Stimulated activated CD4-positive, alpha-beta T cell treated with anti-CD3 and anti-CD28 coated beads, Interleukin-1b, Interleukin-23, amount 100 ng/mL, for 24 hours (primary cell): ENCODE results near the gene CYP2A7.
"Not testable (repeated sequence)": the region's sequence is repeated elsewhere in the genome, so short reads cannot be mapped to it uniquely, and the experiment has no call there.

Source experiments
- DNase-seq, 4 experiments: peaks; one replicate each; pipeline ENCODE4 v3.0.0-alpha.2; 2020; ENCODE audit warnings: low read depth in 4 of 4, low spot score in 1 of 4

The CYP2A7 gene, protein sequence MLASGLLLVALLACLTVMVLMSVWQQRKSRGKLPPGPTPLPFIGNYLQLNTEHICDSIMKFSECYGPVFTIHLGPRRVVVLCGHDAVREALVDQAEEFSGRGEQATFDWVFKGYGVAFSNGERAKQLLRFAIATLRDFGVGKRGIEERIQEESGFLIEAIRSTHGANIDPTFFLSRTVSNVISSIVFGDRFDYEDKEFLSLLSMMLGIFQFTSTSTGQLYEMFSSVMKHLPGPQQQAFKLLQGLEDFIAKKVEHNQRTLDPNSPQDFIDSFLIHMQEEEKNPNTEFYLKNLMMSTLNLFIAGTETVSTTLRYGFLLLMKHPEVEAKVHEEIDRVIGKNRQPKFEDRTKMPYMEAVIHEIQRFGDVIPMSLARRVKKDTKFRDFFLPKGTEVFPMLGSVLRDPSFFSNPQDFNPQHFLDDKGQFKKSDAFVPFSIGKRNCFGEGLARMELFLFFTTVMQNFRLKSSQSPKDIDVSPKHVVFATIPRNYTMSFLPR

DNA sequence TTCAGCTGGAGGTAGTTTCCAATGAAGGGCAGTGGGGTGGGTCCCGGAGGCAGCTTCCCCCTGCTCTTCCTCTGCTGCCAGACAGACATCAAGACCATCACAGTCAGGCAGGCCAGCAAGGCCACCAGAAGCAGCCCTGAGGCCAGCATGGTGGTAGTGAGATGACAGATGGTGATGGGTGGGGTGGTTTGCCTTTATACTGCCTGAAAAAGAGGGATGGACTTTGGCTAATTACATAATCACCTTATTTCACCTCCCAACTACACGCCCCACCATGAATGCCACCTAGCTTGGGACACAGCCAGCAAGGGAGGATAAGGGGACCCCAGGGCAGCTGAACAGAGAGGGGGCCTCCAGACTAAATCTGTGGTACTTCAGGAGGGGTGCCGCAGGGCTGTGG is at the start of gene CYP2A7:
CYP2A7 (minus strand) TSS at position 170 of the 400 bp plus-strand sequence; CDS start at position 149, 21 bp downstream.
- not testable (repeated sequence) for DNase-seq

DNA sequence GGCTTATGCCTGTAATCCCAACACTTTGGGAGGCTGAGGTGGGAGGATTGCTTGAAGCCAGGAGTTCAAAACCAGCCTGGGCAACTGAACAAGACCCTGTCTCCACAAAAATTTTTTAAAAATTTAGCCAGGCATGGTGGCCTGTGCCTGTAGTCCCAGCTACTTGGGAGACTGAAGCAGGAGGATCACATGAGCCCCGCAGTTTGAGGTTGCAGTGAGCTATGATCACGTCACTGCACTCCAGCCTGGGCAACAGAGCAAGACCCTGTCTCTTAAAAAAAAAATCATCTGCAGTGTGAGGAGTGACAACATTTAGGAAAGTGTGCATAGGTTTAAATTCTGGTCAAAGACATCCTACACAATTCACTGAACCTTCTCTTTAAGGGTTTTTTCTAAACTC is 48.8 kb upstream of the CYP2A7 start:
- not testable (repeated sequence) for DNase-seq

DNA sequence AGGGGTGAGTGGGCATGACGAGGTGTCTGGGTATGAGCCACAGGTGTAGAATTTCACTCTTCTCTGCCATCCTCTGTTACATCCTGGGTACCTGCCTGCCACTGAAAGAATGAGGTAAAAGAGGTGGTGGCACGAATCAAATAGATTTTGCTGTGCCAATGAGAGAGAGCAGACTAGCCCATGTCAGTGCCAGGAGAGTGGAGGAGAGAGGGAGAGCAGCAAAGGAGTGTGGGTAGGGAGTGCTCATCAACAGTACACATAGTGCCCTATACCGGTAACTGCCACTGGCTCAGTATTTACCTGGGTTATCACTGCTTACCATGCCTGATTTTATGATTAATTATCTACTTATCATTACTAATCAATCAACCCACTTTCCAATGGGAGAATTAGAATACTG is 47.9 kb upstream of the CYP2A7 start:
- not testable (repeated sequence) for DNase-seq

- DNase-seq, result no peak
Observed at GRCh38 chr19:40928850-40929249, 46.8 kb upstream of the CYP2A7 start.

DNA sequence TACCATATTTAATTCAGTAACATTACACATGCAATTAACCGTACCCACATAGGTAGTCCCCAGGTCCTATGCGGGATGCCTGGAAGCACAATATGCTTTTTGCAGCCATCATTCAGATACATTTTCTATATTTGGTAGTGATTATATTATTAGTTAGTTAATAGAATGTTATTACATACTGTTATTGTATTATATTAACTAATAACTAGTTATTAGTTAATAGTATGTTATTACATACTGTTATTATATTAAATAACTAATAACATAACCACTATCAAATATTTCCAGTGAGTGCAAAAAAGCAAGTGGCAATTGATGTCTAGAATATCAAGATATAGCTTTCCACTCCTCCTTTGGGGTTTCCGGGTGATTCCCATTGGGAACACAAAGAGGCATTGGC is 45.5 kb upstream of the CYP2A7 start:
- no peak for DNase-seq

DNA sequence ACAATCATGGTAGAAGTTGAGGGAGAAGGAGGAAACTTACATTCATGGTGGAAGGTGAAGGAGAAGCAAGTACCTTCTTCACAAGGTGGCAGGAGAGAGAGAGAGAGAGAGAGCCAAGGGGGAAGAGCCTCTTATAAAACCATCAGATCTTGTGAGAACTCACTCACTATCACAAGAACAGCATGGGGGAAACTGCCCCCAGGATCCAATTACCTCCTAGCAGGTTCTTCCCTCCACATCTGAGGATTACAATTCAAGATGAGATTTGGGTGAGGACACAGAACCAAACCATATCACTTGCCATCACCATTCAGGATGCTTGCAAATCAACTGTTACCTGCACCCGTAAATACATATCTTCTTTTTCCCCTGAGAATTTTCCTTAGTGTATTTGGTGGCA is 44.2 kb upstream of the CYP2A7 start:
- DNase-seq, result not testable (repeated sequence)

- no peak for DNase-seq
Observed at GRCh38 chr19:40923934-40924391, 41.9 kb upstream of the CYP2A7 start.

- not testable (repeated sequence) for DNase-seq
Observed at GRCh38 chr19:40922237-40923160, 40.5 kb upstream of the CYP2A7 start.

DNA sequence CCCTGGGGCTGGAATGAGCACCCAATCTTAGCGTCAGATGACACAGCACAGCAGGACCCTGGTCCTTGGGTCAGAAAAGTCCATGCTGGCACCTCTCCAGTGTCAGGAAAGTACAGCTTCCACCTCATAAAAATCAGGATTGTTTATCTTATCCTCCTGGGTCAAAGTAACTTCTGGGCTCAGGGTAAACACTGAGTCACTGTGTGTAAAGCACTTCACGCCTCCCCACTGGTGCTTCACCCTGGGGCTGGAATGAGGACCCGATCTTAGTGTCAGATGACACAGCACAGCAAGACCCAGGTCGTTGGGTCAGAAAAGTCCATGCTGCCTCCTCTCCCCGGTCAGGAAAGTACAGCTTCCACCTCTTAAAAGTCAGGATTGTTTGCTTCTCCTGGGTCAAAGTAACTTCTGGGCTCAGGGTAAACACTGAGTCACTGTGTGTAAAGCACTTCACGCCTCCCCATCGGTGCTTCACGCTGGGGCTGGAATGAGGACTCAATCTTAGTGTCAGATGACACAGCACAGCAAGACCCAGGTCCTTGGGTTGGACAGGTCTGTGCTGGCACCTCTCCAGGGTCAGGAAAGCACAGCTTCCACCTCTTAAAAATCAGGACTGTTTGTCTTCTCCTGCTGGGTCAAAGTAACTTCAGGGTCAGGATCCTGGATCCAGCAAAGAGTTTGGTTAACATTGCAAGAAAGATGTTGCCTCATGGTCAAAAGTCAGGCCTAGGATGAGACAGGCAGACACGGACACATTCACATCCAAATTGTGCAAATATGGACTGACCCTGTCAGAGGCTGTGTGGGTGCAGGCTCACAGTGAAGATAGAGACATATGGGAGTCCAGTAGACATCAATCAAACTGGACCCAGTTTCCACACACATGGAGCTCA is 39.2 kb upstream of the CYP2A7 start:
- no peak for DNase-seq

DNA sequence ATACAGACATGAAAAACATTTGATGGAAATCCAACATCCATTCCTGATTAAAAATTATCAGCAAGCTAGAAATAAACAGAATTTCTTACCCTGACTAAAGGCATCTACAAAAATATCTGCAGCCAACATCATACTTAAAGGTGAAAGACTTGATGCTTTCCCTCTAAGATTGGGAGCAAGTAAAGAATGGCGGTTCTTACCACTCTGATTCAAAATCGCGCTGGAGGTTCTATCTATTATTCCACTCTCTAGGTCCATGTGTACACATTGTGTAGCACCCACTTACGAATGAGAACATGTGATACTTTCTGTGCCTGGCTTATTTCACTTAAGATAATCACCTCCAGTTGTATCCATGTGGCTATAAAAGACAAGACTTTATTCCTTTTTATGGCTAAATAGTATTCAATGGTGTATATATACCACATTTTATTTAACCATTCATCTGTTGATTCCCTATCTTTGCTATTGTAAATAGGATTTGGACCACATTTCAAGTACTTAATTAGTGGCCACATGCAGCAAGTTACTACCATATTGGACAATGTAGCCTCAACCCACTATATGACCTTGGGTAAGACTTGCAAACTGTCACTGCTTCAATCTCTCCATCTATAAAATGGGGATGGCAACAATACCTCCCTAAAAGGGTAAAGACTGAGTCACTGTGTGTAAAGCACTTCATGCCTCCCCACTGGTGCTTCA is 38.4 kb upstream of the CYP2A7 start:
- DNase-seq, result no peak

DNA sequence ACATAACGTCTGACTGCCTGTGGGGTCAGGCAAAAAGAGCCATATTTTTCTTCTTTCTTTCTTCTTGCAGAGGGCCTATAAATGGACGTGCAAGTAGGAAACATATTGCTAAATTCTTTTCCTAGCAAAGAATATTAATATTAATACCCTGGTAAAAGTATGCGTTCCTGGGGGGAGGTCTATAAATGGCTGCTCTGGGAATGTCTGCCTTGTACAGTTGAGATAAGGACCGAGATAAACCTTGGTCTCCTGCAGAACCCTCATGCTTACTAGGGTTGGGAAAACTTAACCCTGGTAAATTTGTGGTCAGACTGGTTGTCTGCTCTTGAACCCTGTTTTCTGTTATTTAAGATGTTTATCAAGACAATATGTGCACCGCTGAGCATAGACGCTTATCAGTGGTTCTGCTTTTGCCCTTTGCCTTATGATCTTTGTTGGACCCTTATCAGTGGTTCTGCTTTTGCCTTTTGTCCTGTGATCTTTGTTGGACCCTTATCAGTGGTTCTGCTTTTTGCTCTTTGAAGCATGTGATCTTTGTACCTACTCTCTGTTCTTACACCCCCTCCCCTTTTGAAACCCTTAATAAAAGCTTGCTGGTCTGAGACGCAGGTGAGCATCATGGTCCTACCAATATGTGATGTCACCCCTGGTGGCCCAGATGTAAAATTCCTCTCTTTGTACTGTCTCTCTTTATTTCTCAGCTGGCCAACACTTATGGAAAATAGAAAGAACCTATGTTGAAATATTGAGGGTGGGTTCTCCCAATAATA is 37.7 kb upstream of the CYP2A7 start:
- DNase-seq, result not testable (repeated sequence)

DNA sequence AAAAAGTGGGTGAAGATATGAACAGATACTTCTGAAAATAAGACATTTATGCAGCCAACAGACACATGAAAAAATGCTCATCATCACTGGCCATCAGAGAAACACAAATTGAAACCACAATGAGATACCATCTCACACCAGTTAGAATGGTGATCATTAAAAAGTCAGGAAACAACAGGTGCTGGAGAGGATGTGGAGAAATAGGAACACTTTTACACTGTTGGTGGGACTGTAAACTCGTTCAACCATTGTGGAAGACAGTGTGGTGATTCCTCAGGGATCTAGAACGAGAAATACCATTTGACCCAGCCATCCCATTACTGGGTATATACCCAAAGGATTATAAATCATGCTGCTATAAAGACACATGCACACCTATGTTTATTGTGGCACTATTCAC is 36.3 kb upstream of the CYP2A7 start:
- not testable (repeated sequence) for DNase-seq

DNA sequence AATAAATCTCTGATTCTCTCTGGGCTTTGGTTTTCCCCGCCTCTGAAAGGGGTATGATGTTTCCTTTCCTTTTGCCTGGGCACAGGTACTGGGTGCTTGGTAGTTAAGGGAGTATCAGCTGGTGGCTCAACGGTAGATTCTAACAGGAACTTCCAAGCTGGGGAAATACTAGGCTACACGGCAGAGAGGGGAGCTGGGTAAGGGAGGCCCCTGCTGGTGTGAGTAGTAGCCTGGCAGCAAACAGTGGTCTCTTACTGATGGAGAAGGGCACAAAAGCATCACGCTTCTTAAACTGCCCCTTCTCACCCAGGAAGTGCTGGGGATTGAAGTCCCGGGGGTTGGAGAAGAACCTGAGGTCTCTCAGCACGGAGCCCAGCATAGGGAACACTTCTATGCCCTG is 26.9 kb upstream of the CYP2A7 start:
- DNase-seq, result peak in 2 of 4 experiments; percentile 15 to 22

DNA sequence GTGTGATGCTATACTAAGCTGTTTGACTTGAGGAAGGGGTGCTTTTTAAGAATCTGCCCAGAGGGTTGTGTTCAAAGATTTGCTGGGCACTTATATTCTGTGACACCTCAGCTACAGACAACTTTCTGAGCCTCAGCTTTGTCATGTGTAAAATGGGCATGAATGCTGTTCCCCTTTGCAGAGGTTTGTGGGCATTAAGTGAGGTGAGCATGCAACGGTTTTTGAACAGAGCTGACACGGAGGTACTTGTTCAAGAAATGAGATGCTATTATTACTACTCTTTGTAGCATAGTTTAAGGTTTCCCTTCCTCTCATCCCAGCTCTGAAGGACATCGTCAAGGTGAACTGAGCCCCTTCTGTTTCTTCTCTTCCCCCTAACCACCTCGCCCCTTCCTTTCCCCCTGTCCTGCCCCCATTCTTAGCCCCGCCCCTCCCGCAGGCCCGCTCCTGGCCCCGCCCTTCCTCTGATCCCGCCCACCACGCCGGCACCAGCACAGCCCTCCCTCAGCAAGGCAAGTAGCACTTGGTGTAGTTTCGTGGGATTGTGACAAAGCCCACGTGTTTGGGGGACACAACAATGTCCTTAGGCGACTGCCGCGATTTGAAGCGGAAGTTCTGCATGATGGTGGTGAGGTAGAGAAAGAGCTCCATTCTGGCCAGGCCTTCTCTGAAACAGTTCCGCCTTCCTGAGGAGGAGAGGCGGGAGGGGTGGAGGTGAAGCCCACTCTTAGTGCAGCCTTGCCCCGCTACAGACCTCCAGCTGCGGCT is 26.1 kb upstream of the CYP2A7 start:
- DNase-seq, result peak in 3 of 4 experiments; percentile 23 to 57 (median 46)

GRCh38 chr19:40906512-40906911 is 24.5 kb upstream of the CYP2A7 start:
- DNase-seq, result no peak

- not testable (repeated sequence) for DNase-seq
Observed at GRCh38 chr19:40904673-40905156, 22.7 kb upstream of the CYP2A7 start.

DNA sequence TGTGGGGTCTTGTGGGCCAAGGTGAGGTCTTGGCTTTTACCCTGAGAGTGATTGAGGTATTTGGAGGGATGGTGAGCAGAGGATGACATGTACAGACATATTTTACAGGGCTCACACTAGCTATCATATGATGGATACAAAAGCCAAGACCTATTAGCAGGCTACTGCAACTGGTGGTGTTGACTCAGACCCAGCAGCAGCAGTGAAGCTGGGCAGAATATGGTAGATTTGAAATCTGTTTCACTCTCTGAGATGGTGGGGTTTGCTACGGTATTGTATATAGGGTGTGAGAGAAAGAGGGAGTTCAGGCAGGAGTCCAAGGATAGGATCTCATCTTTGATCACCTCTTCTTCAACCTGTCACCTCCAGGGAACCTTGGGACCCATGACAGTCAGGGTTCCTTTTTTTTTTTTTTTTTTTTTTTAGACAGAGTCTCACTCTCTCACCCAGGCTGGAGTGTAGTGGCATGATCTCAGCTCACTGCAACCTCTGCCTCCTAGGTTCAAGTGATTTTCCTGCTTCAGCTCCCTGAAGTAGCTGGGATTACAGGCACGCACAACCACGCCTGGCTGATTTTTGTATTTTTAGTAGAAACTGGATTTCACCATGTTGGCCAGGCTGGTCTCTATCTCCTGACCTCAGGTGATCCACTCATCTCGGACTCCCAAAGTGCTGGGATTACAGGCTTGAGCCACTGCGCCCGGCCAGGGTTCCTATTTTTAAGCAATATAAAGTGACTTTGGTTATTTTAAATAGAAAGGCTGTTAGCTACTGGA is 20.1 kb upstream of the CYP2A7 start:
- DNase-seq, result not testable (repeated sequence)
